ENCODE measurements around the gene ABCB11. TPM values are rescaled to one million over a fixed set of nuclear protein-coding genes. Genes with fewer than 3 reads are reported as not detected.

ABCB11 gene
- total RNA-seq, 4 donors from 2014 or later = 0.13 TPM; not detected in 3

- H3K27ac ChIP-seq = no peak overlapping the region
- no peak overlapping the region for H3K4me3 ChIP-seq
- no peak for TF ChIP-seq POLR2A (IDR thresholded peaks at IDR 0.05)
- H3K27me3 ChIP-seq = no peaks in the 10 kb centered on the region
- H3K9me3 ChIP-seq = no peaks in the 10 kb centered on the region
- WGBS, 2 donors (ENCODE audit: low coverage in 1 of 2) = 78 to 79% methylated on average over 4 of the region's 4 CpGs
- H3K36me3 ChIP-seq = no peaks in the 10 kb centered on the region
- ATAC-seq = no peak
- no peaks in the 10 kb centered on the region for H3K4me1 ChIP-seq
These were observed 32.4 kb downstream of the ABCB11 start for GRCh38 chr2:168998609-168999211.

GRCh38 chr2:168997794-168998193 lies 33.3 kb downstream of the ABCB11 start:
- ATAC-seq = no peak
- H3K9me3 ChIP-seq = no peaks in the 10 kb centered on the region
- H3K4me3 ChIP-seq = no peak overlapping the region
- no peaks in the 10 kb centered on the region for H3K36me3 ChIP-seq
- whole genome bisulfite sequencing, 2 donors (ENCODE audit: low coverage in 1 of 2) = 53 to 100% methylated on average over 1 of the region's 1 CpG
- TF ChIP-seq CTCF (IDR thresholded peaks at IDR 0.05) = no peak
- no peak for TF ChIP-seq EP300 (IDR thresholded peaks at IDR 0.05)
- TF ChIP-seq POLR2AphosphoS5 (IDR thresholded peaks at IDR 0.05) = no peak
- no peak for TF ChIP-seq POLR2A (IDR thresholded peaks at IDR 0.05)
- no peak overlapping the region for H3K27ac ChIP-seq
- no peaks in the 10 kb centered on the region for H3K27me3 ChIP-seq
- H3K4me1 ChIP-seq = no peaks in the 10 kb centered on the region

GRCh38 chr2:168997118-168997521 lies 34.0 kb downstream of the ABCB11 start:
- 36% methylated on average over 1 of the region's 1 CpG; no CpG with 5 or more reads in 1 of the 2 donors for whole genome bisulfite sequencing, 2 donors (ENCODE audit: low coverage in 1 of 2)
- no peaks in the 10 kb centered on the region for H3K27me3 ChIP-seq
- no peak for ATAC-seq
- no peak overlapping the region for H3K27ac ChIP-seq
- H3K9me3 ChIP-seq = no peaks in the 10 kb centered on the region
- TF ChIP-seq CTCF (IDR thresholded peaks at IDR 0.05) (no peak), EP300 (IDR thresholded peaks at IDR 0.05) (no peak), POLR2AphosphoS5 (IDR thresholded peaks at IDR 0.05) (no peak), POLR2A (IDR thresholded peaks at IDR 0.05) (no peak)
- no peaks in the 10 kb centered on the region for H3K4me1 ChIP-seq
- H3K4me3 ChIP-seq = no peak overlapping the region
- H3K36me3 ChIP-seq = no peaks in the 10 kb centered on the region

GRCh38 chr2:168995744-168996143 lies 35.4 kb downstream of the ABCB11 start:
- 57 to 88% methylated on average over 1 of the region's 1 CpG for WGBS, 2 donors (ENCODE audit: low coverage in 1 of 2)
- H3K9me3 ChIP-seq = no peaks in the 10 kb centered on the region
- H3K36me3 ChIP-seq = no peaks in the 10 kb centered on the region
- no peaks in the 10 kb centered on the region for H3K4me1 ChIP-seq
- no peaks in the 10 kb centered on the region for H3K27me3 ChIP-seq
- no peak overlapping the region for H3K4me3 ChIP-seq
- ATAC-seq = no peak
- no peak overlapping the region for H3K27ac ChIP-seq
- TF ChIP-seq POLR2A (IDR thresholded peaks at IDR 0.05) (no peak), CTCF (IDR thresholded peaks at IDR 0.05) (no peak)

- Histone ChIP-seq H3K4me3 (no peak overlapping the region), H3K27me3 (no peaks in the 10 kb centered on the region), H3K36me3 (no peaks in the 10 kb centered on the region), H3K4me1 (no peaks in the 10 kb centered on the region), H3K9me3 (no peaks in the 10 kb centered on the region), H3K27ac (no peak overlapping the region)
- ATAC-seq = no peak
- 80 to 91% methylated on average over 3 of the region's 3 CpGs for WGBS, 2 donors (ENCODE audit: low coverage in 1 of 2)
- no peak for TF ChIP-seq CTCF (IDR thresholded peaks at IDR 0.05)
- no peak for TF ChIP-seq POLR2A (IDR thresholded peaks at IDR 0.05)
- TF ChIP-seq EP300 (IDR thresholded peaks at IDR 0.05) = no peak
- no peak for TF ChIP-seq POLR2AphosphoS5 (IDR thresholded peaks at IDR 0.05)
These were observed 37.6 kb downstream of the ABCB11 start for GRCh38 chr2:168993538-168993937.
